H1 (cell line): ENCODE results near the gene POU2F1. TPM values are rescaled to one million over a fixed set of nuclear protein-coding genes. Genes with fewer than 3 reads are reported as not detected.

ENCODE experiments used
- CTCF ChIA-PET: fragments of 300-600 bp; sonication (Branson Sonifier 250); formaldehyde crosslinking; loops from one replicate; lab custom pipeline; 2021; ENCODE audit not compliant: partially characterized antibody; lab: Charles Lee
- POLR2A ChIA-PET: fragments of 300-600 bp; sonication (Branson Sonifier 250); formaldehyde crosslinking; loops from one replicate; lab custom pipeline; 2021; ENCODE audit warnings: inconsistent platforms; ENCODE audit not compliant: partially characterized antibody; lab: Charles Lee
- DNase-seq, 2 experiments: peaks; one replicate each; pipeline versions ENCODE4 v3.0.0 to v3.0.0-alpha.2; 2010 to 2022; ENCODE audit warnings: low spot score in 2 of 2, low read depth in 1 of 2, mixed read lengths in 1 of 2
- FAIRE-seq: peaks from 2 replicates; lab custom pipeline; 2011; peaks lifted over from hg19 to GRCh38; lab: Jason Lieb, UNC
- H2AFZ ChIP-seq: 2 replicates; pipeline ENCODE4 v1.8.1; 2012; ENCODE audit warnings: low read length, inconsistent platforms
- H2AK5ac ChIP-seq: 2 replicates; pipeline ENCODE4 v1.6.1; 2013; ENCODE audit warnings: low read depth, low read length
- H2BK120ac ChIP-seq: replicated peaks from 2 replicates; pipeline ENCODE3; 2013; ENCODE audit warnings: low read depth, low read length, inconsistent platforms
- H2BK12ac ChIP-seq: 2 replicates; pipeline ENCODE4 v1.6.1; 2013; ENCODE audit warnings: low read depth, low read length
- H2BK15ac ChIP-seq: 2 replicates; pipeline ENCODE4 v1.6.1; 2013; ENCODE audit warnings: low read length
- H2BK20ac ChIP-seq: 2 replicates; pipeline ENCODE4 v1.6.1; 2013; ENCODE audit warnings: low read length
- H2BK5ac ChIP-seq: 2 replicates; pipeline ENCODE4 v1.6.1; 2013; ENCODE audit warnings: low read depth, low read length
- H3K14ac ChIP-seq: 2 replicates; pipeline ENCODE4 v1.6.1; 2013; ENCODE audit warnings: inconsistent platforms; ENCODE audit not compliant: insufficient read length
- H3K18ac ChIP-seq: 2 replicates; pipeline ENCODE4 v1.6.1; 2013; ENCODE audit warnings: low read length; ENCODE audit errors: extremely low read depth
- H3K23ac ChIP-seq: 2 replicates; pipeline ENCODE4 v1.6.1; 2013; ENCODE audit warnings: inconsistent platforms; ENCODE audit not compliant: insufficient read length
- H3K23me2 ChIP-seq: 2 replicates; pipeline ENCODE4 v1.6.1; 2013; ENCODE audit warnings: low read depth, low read length
- H3K27ac ChIP-seq: 2 replicates; pipeline ENCODE4 v1.6.1; 2011; ENCODE audit warnings: low read depth, low read length, inconsistent platforms
- H3K27me3 ChIP-seq, 4 experiments: replicated peaks in 1 of 4; 1 replicate in 1 of 4; 2 replicates in 3 of 4; pipeline versions ENCODE4 v1.6.1 to v1.8.1; 2011 to 2013; ENCODE audit warnings: low read length in 3 of 4, mild to moderate bottlenecking in 3 of 4, inconsistent platforms in 2 of 4, mixed read lengths in 2 of 4, moderate library complexity in 1 of 4; ENCODE audit not compliant: control insufficient read depth in 3 of 4, insufficient read depth in 3 of 4; ENCODE audit errors: extremely low read depth in 1 of 4
- H3K36me3 ChIP-seq, 4 experiments: 2 replicates each; pipeline versions ENCODE4 v1.6.1 to v1.8.1; 2011 to 2013; ENCODE audit warnings: mild to moderate bottlenecking in 4 of 4, low read length in 3 of 4, moderate library complexity in 2 of 4, control low read depth in 1 of 4, inconsistent platforms in 1 of 4; ENCODE audit not compliant: insufficient read depth in 4 of 4, control insufficient read depth in 2 of 4
- H3K4ac ChIP-seq: replicated peaks from 2 replicates; pipeline ENCODE3; 2013; ENCODE audit warnings: low read length, low read depth, mixed read lengths, inconsistent platforms; ENCODE audit not compliant: insufficient read length
- H3K4me1 ChIP-seq, 4 experiments: replicated peaks in 1 of 4; 1 replicate in 1 of 4; 2 replicates in 3 of 4; pipeline versions ENCODE4 v1.6.1 to v1.8.1; 2011 to 2013; ENCODE audit warnings: low read length in 3 of 4, inconsistent platforms in 2 of 4, mixed read lengths in 1 of 4; ENCODE audit not compliant: insufficient read depth in 4 of 4, control insufficient read depth in 3 of 4
- H3K4me2 ChIP-seq, 2 experiments: 2 replicates each; pipeline versions ENCODE4 v1.6.1 to v1.8.1; 2011 to 2013; ENCODE audit warnings: low read depth in 2 of 2, low read length in 2 of 2, control low read depth in 1 of 2, inconsistent platforms in 1 of 2, mild to moderate bottlenecking in 1 of 2; ENCODE audit not compliant: insufficient read depth in 1 of 2
- H3K4me3 ChIP-seq, 4 experiments: fragments of 200-600, 300-600 bp in 1 of 4; sonication (generic), shearing (Covaris generic), sonication (Bioruptor Twin) in 1 of 4; 2 replicates each; pipeline versions ENCODE4 v1.5.1 to v1.8.1; 2011 to 2016; ENCODE audit warnings: low read length in 4 of 4, low read depth in 3 of 4, control low read depth in 2 of 4, inconsistent platforms in 2 of 4, mild to moderate bottlenecking in 2 of 4, mixed read lengths in 1 of 4, moderate library complexity in 1 of 4; ENCODE audit not compliant: insufficient read depth in 2 of 4; ENCODE audit errors: extremely low read depth in 1 of 4
- H3K56ac ChIP-seq: replicated peaks from 2 replicates; pipeline ENCODE3; 2013; ENCODE audit warnings: low read depth, mild to moderate bottlenecking, mixed read lengths, low read length, inconsistent platforms; ENCODE audit not compliant: insufficient read length
- H3K79me1 ChIP-seq: 2 replicates; pipeline ENCODE4 v1.6.1; 2013; ENCODE audit warnings: low read depth, low read length, control low read depth
- H3K79me2 ChIP-seq, 2 experiments: 2 replicates each; pipeline versions ENCODE4 v1.6.1 to v1.8.1; 2012 to 2013; ENCODE audit warnings: low read length in 2 of 2, mild to moderate bottlenecking in 2 of 2, inconsistent platforms in 1 of 2; ENCODE audit not compliant: insufficient read depth in 2 of 2, control insufficient read depth in 1 of 2
- H3K9ac ChIP-seq, 4 experiments: replicated peaks in 1 of 4; 1 replicate in 1 of 4; 2 replicates in 3 of 4; pipeline versions ENCODE4 v1.6.1 to v1.8.1; 2011 to 2013; ENCODE audit warnings: low read depth in 3 of 4, low read length in 3 of 4, control low read depth in 2 of 4, mild to moderate bottlenecking in 2 of 4, moderate library complexity in 2 of 4, inconsistent platforms in 1 of 4; ENCODE audit errors: extremely low read depth in 1 of 4
- H3K9me3 ChIP-seq, 2 experiments: 2 replicates each; pipeline versions ENCODE4 v1.6.1 to v1.8.1; 2012 to 2013; ENCODE audit warnings: mild to moderate bottlenecking in 2 of 2, moderate library complexity in 2 of 2, control low read depth in 1 of 2, inconsistent platforms in 1 of 2, low read depth in 1 of 2, low read length in 1 of 2, mixed read lengths in 1 of 2; ENCODE audit not compliant: insufficient read depth in 2 of 2
- H4K20me1 ChIP-seq, 2 experiments: replicated peaks in 1 of 2; 2 replicates each; pipeline versions ENCODE3 to v1.8.1; 2011 to 2013; ENCODE audit warnings: inconsistent platforms in 2 of 2, low read length in 2 of 2, mild to moderate bottlenecking in 1 of 2; ENCODE audit not compliant: insufficient read depth in 2 of 2, control insufficient read depth in 1 of 2
- H4K5ac ChIP-seq: 2 replicates; pipeline ENCODE4 v1.6.1; 2013; ENCODE audit warnings: low read length, low read depth, mixed read lengths, inconsistent platforms; ENCODE audit not compliant: insufficient read length
- H4K8ac ChIP-seq: 2 replicates; pipeline ENCODE4 v1.8.0; 2013; ENCODE audit warnings: mild to moderate bottlenecking, moderate library complexity, low read length, inconsistent platforms; ENCODE audit not compliant: insufficient read depth; ENCODE audit errors: extremely low read depth
- H4K91ac ChIP-seq: replicated peaks from 2 replicates; pipeline ENCODE3; 2013; ENCODE audit warnings: low read length, mixed read lengths, inconsistent platforms; ENCODE audit not compliant: insufficient read length
- ASH2L ChIP-seq: fragments of 200-600, 300-600 bp; sonication (generic); IDR thresholded peaks from one replicate; pipeline ENCODE4 v1.7.1; 2017; ENCODE audit warnings: low read length
- HDAC2 ChIP-seq, 2 experiments: fragments of 300-600 bp in 1 of 2; sonication (generic) in 1 of 2; IDR thresholded peaks; 2 replicates each; pipeline ENCODE4 v1.6.1; 2011 to 2012; ENCODE audit warnings: low read depth in 2 of 2, low read length in 2 of 2, mild to moderate bottlenecking in 2 of 2, moderate library complexity in 2 of 2, borderline replicate concordance in 1 of 2, inconsistent platforms in 1 of 2
- KDM5A ChIP-seq: fragments of 200-600 bp; IDR thresholded peaks from 2 replicates; pipeline ENCODE4 v1.7.1; 2012; ENCODE audit warnings: mild to moderate bottlenecking, low read length, inconsistent platforms, mixed read lengths
- MAFK ChIP-seq: IDR thresholded peaks from 2 replicates; pipeline ENCODE4 v1.6.1; 2012; ENCODE audit warnings: low read depth, mild to moderate bottlenecking, improper control_type of control experiment, low read length
- MAX ChIP-seq: IDR thresholded peaks from 2 replicates; pipeline ENCODE4 v1.6.1; 2012; ENCODE audit warnings: inconsistent platforms
- RAD21 ChIP-seq, 2 experiments: IDR thresholded peaks in 1 of 2; conservative IDR thresholded peaks in 1 of 2; 2 replicates each; pipeline ENCODE4 v1.6.1; 2011; ENCODE audit warnings: low read depth in 2 of 2, low read length in 2 of 2, improper control_type of control experiment in 1 of 2, inconsistent platforms in 1 of 2, mild to moderate bottlenecking in 1 of 2, moderate library complexity in 1 of 2
- RBBP5 ChIP-seq: IDR thresholded peaks from 2 replicates; pipeline ENCODE4 v1.7.1; 2012; ENCODE audit warnings: low read depth, mild to moderate bottlenecking, inconsistent platforms, low read length, moderate library complexity, borderline replicate concordance
- TAF7 ChIP-seq: optimal IDR thresholded peaks from 2 replicates; pipeline ENCODE3; 2011; ENCODE audit warnings: low read depth, mild to moderate bottlenecking, inconsistent platforms, low read length, moderate library complexity, borderline replicate concordance
- TCF12 ChIP-seq: IDR thresholded peaks from 2 replicates; pipeline ENCODE4 v1.6.1; 2011; ENCODE audit warnings: low read depth, mild to moderate bottlenecking, low read length
- WGBS, 2 experiments: shearing (Covaris generic) in 1 of 2; methylation state at CpG; one replicate each; pipeline versions ENCODE4 v1.1.6 to v1.1.7; 2013 to 2015; ENCODE audit warnings: low lambda C conversion rate in 2 of 2, mixed read lengths in 2 of 2, inconsistent platforms in 1 of 2, low coverage in 1 of 2, missing lambda C conversion rate in 1 of 2; ENCODE audit not compliant: insufficient replicate concordance in 2 of 2, insufficient coverage in 1 of 2, insufficient read length in 1 of 2; ENCODE audit errors: extremely low coverage in 1 of 2, missing lambda C conversion rate in 1 of 2; 5-methylcytosine and 5-hydroxymethylcytosine counted together
- polyA plus RNA-seq, 7 experiments: library from polyadenylated mRNA; depleted of rRNA in 3 of 7; stranded (reverse) in 5 of 7; unstranded in 2 of 7; fragments of >200 nt in 5 of 7; fragments of 200-250 nt in 2 of 7; gene quantifications; 1 replicate in 5 of 7; 2 replicates in 1 of 7; 4 replicates in 1 of 7; pipeline versions ENCODE4 v1.2.1 to v1.2.3, GENCODE V29; 2011 to 2013; ENCODE audit warnings: missing spikeins in 2 of 7, mixed read lengths in 2 of 7
- total RNA-seq: library from RNA; stranded (reverse); fragmentation: NEBNext Ultra II Directional; extraction: Animal tissue kit (Norgen Biotek cat#: 25700); gene quantifications from 2 replicates; pipeline ENCODE4 v1.2.1, GENCODE V29; 2021

Gene POU2F1
- total and polyA plus RNA-seq, 2 of the 8 experiments (the other 6 are each of a cell fraction or from before 2014, with no cell fraction given), result 37.0 to 57.2 TPM

GRCh38 chr1:167454894-167455785 is 234.5 kb downstream of the POU2F1 start:
- H3K56ac ChIP-seq, result no peak overlapping the region
- no peak overlapping the region for H2BK120ac ChIP-seq
- H2BK12ac ChIP-seq, result 0 out of 2 replicates have a peak overlapping the region, but pooled peaks have one; percentile 9
- no peaks in the 10 kb centered on the region for H3K36me3 ChIP-seq
- POLR2A ChIA-PET, result interaction anchor here (0.6 to 2.6 kb wide), 8 partner anchors 10 to 235 kb away, joined by 3 to 8 read pairs (median 3); partner anchors contain the start of gene POU2F1
- H2AK5ac ChIP-seq, result no peak overlapping the region
- 0 out of 2 replicates have a peak overlapping the region, but pooled peaks have one; percentile 81 for H2BK15ac ChIP-seq
- CTCF ChIA-PET, result interaction anchor here (0.8 to 6.3 kb wide), 19 partner anchors 12 to 396 kb away, joined by 3 to 54 read pairs (median 5); no protein-coding TSS in a partner anchor
- peak overlapping the region; percentile 88 for H4K91ac ChIP-seq
- no peak overlapping the region for H3K4ac ChIP-seq
- H3K4me2 ChIP-seq, result peak overlapping the region; percentile 88 to 93
- H3K9me3 ChIP-seq, result no peaks in the 10 kb centered on the region
- peaks cover 10% of the 10 kb centered on the region; the same call in 1 of the 2 replicates for H3K23me2 ChIP-seq
- peak overlapping the region; percentile 61 to 67 (median 64) for H3K4me3 ChIP-seq
- 1% methylated on average over 49 of the region's 85 CpGs; no CpG with 5 or more reads in 1 of the 2 experiments for WGBS, 2 experiments
- peak overlapping the region; percentile 83; the same call in 1 of the 2 replicates for H4K8ac ChIP-seq
- H2BK5ac ChIP-seq, result peak overlapping the region; percentile 52; the same call in 1 of the 2 replicates
- no peak overlapping the region for H3K23ac ChIP-seq
- no peak overlapping the region for H2AFZ ChIP-seq
- H3K27me3 ChIP-seq, result peaks cover 0 to 28% (median 24%) of the 10 kb centered on the region in 4 experiments; a peak in 6 of 7 replicates
- H3K4me1 ChIP-seq, result peaks cover 0 to 15% (median 4%) of the 10 kb centered on the region in 4 experiments; a peak in 6 of 7 replicates
- no peaks in the 10 kb centered on the region for H4K20me1 ChIP-seq
- no peaks in the 10 kb centered on the region for H3K79me2 ChIP-seq
- FAIRE-seq (no peak), DNase-seq (peak in 1 of 2 experiments; percentile 79)
- no peak overlapping the region for H3K14ac ChIP-seq
- H4K5ac ChIP-seq, result peak overlapping the region; percentile 6
- no peak overlapping the region; a peak in 3 of 7 replicates for H3K9ac ChIP-seq
- peak overlapping the region; percentile 60 for H3K18ac ChIP-seq
- no peak overlapping the region for H2BK20ac ChIP-seq
- no peaks in the 10 kb centered on the region for H3K79me1 ChIP-seq
- no peak overlapping the region for H3K27ac ChIP-seq
- peak; percentile 65 for TF ChIP-seq ASH2L
- no peak for TF ChIP-seq MAFK
- no peak for TF ChIP-seq KDM5A
- TF ChIP-seq HDAC2 (IDR thresholded peaks at IDR 0.05; ENCODE audit: borderline replicate concordance in 1 of 2, low read depth in 2 of 2, low read length in 2 of 2), result 0 out of 4 replicates have a peak, but pooled peaks of 1 of the 2 experiments have one; percentile 5
- peak; percentile 77; the same call in 1 of the 2 replicates for TF ChIP-seq RBBP5
- TF ChIP-seq TCF12, result no peak
- no peak for TF ChIP-seq TAF7
- peak in 1 of 2 experiments; percentile 2; a peak in 1 of 4 replicates for TF ChIP-seq RAD21 (IDR thresholded peaks at IDR 0.05 in 1 of 2, conservative IDR thresholded peaks at IDR 0.05 in 1 of 2; ENCODE audit: low read depth in 2 of 2, low read length in 2 of 2)
- peak; percentile 35 for TF ChIP-seq MAX
